ENCODE results near the gene BMP3.
A peak's percentile ranks its signal among the peaks of the same experiment; 100 is the strongest.

Gene BMP3

DNA sequence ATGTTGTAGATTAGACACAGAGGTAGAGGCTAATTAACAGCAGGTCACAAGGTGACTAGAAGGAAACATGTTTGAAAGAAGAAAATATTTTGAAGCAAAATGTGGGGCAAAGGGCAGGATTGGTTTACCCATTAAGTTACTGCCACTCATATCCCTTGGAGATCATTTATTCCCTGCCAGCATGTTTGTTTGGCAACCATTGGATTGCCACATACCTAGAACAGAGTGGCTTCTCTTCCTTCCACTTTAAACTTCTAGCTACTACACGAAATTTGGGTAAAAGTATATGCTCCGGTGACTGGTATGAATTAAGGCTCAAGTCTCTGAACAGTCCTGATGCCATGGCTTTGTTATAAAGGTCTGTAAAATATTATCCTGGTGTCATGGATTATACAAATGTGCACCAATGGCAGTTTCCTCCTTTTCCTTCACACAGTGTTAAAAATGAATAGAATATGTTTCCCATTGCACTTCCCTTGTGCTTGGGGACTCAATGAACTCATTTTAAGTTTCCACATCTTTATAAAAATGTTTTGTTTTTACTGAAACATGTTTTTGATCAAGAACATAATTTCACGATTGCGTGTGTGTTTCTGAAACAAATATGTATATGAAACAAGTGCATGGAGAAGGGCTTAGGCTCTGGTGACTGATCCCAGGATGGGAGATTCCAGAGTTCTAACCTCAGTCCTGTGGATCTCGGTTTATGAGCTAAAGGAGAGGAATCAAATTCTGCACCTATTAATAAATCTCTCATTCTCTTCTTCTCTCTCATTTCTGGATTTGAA is 12.3 kb downstream of the BMP3 start:
- no peak for DNase-seq

DNA sequence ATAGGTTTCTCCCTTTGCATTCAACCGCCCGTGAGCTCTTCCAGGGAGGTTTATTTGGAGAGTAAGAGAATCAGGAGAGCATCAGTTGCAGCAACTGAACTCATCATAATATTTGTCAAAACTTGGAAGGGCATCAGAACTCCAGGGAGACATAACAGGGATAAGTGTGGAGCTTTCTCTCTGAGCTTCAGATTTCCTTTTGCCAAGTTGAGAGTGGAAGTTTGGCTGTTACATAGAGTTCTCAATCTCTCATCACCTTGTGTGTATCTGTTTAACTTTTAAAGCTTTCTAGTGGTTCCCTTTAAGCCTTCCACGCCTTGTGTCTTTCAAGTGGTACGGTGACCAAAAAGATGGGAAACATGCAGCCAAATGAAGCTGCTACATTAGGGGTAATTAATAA is 18.8 kb downstream of the BMP3 start:
- DNase-seq: no peak

DNA sequence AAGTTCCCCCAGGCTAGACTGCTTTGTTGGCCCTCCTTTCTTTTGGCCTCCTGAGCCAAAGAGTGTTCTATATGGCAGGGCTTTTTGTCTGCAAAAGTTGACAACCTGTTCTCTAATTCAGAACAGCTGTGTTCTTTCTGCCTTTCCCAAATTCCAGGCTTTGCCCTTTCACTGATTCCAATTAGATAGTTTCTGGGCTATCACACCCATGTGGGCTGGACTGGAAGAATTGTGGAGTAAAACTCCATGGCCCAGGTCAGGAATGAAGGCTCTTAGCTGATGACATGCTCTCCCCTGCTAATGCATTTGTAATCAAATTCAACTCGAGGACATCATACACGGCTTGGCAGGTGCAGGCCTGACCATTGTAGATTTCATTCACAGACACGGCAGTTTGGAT is 19.4 kb downstream of the BMP3 start:
- no peak for DNase-seq

DNA sequence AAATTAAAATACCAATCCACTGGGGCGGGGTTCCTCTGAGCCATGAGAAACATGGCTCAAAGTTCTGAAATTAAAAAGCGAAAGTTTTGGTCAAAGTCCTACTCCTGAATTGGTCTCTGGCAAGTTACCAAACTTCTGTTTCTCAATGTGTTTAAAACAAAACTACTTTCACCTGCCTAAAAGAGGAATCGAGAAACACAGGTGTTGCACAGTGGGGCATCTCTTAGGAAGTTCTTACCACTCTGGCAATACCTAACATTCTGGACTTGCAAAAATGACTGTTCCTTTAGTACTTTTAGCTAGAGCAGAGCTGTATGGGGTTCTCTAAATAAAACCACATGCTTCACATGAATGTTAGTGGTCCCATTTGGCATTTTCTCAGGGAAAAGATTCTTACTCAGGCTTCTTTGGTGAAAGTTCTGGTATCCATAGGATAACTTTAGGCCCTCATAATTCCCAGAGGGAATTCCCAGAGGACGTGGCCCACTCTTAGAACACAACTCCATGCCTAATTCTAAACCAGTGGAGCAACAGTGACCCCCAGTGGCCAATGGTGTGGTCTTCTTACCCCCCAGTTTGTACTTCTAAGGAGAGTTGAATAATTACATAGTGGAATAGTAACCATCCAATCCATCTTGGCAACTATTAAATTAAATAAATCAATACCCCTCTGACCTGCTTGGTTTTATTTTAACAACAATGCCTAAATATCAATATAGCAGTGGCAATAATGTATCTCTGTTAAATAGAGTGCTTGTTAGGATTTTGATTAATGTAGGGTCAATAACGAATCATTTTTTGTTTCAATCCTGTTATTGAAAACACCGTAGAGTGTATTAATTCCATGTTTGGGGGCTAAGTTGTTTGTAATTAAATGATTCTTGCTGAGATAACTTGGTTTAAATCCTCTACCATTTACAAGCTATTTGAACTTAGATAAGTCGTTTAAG is 21.9 kb downstream of the BMP3 start:
- DNase-seq: peak; percentile 42

DNA sequence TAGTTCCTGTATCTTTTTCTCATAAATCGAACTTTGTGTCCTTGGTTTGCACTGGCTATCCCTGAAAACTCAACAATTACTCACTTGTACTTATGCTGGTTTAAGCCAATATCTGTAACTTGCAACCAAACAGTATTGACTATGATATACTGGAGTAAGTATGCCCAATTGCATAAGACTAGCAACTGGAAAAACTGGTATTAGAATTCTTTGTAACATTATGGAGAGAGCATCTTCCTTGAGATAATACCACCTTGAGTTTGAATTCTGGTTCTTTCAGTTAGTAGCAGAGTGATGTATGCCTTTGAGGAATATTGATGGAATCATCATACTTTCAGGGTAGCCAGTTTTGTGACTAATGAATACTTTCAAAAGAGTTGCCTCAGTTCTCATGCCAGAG is 28.1 kb downstream of the BMP3 start:
- no peak for DNase-seq

DNA sequence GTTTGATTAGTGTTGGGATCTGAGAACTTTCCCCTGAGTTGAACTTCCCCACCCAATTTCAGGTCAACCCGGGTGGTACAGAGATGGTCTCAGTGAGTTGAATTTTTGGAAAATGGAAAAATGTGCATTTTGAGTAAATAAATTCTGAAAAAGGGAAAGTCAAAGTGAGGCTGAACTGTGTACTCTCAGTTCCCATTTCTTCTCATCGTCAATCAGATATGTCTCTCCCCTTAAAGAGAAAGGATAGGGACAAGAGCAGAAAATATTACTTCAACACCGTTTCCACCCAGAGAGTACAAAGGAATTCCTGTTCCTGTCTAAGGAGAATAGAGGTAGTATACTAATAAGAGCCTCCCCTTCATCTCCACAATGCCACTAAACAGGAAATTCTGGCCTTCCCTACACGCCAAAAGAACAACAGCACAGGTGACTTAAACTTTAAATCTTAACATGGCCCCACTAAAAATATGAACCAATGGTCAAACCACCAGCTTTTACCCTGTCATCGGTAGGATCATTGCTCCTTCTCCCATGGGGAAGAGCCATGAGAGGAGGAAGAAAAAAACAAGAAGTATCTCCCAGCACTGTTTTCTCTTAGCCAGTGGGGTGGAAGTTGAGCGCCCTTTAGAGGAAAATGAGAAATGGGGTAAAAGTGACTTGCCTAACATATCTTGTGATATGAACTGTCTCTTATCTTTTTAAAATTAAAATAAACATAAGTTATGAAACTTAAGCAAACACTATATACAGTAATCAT is 30.3 kb downstream of the BMP3 start:
- DNase-seq: no peak

DNA sequence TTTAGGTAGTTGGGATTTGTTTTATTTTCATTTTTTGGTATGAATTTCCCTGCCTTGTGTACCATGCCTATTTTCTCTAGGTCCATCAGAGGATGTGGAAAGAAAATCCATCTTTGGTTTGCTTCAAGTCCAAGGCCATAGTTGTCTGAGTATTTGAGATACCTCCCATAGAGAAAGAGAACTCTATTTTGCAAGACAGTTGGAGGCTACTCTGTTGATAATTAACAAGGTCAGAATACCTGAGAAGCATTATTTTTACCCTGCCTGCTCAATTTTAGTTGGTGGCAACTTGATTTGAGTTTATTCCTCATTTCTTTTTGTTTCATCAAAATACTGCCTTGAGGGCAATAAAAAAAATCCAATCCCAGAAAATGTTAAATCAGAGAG is 30.8 kb downstream of the BMP3 start:
- no peak for DNase-seq

DNA sequence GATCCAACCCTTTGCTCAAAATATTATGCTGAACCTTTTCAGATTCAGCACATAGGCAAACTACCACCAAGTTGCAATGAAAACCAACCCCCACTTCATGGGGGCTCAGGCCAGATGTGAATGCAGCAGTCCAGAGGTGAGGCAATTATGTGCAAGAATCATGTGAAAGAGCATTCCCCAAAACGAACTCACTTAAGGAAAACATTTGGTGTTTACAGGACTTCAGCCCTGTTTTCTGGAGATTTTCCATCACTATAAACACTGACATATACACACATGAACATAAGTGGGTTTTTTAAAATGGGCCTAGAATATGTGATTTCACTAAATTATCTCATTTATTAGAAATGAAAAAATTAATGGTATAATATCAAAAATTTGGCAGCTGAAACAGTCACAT is 31.5 kb downstream of the BMP3 start:
- no peak for DNase-seq

DNA sequence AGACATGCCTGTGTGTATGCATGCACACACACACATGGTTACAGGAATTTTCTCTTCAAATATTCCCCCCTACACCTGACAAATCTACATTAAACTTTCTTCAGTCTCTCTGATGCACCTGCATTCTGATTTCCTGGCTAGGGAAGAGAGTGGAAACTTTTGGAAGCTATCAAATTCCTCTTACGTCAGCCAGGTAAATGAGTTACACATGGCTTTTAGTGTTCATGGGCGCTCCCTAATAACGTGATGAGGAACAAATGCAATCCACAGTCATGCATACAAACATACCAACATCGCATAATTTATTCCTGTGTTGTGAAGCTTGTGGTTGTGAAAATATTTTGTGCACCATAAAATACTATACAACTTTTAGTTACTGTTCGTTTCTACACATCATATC is 34.9 kb downstream of the BMP3 start:
- DNase-seq: no peak

DNA sequence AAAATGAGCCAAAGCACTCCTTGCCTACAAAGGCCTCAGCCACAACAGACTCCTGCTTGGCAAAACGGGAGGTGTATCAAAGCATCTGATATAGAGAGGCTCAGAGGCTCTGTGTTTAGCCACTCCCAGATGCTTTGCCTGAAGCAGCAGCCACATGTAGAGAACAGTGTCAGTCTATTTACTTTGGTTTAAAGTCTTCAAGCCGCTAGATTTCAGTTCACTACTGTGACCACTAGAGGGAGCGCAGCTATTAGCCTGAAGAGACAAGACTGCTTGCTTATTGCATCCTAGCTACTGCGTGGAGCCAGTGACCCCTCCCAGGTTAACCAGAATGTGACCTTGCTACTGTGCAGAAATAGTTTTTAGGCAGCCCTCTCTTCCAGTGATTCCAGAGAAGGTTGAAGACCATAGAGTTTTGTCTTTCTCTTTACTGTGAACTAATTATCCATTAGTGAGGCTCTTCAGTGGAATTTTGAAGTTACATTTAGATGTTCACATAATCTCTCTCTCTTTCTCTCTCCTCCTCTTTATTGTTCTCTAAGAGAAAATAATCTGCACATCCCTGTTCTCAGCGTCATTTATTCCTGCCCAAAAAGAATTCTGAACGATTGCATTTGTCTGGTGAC is 39.3 kb downstream of the BMP3 start:
- peak; percentile 28 for DNase-seq

DNA sequence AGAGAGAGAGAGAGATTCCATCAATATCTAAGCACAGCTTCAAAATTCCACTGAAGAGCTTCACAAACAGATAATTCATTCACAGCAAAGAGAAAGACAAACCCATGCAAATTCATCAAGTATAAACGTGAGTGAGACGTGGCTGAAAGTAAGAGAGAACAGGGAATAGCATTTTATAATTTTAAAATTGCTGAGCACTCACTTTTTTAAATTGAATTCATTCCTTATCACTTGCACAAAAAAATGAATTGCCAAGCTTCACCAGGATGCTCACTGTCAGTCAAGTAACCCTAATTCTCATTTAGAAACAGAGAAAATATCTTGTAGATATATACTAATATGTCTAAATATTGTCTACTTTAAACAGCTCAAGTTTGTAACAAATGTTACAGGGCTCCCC is 40.5 kb downstream of the BMP3 start:
- DNase-seq: no peak

DNA sequence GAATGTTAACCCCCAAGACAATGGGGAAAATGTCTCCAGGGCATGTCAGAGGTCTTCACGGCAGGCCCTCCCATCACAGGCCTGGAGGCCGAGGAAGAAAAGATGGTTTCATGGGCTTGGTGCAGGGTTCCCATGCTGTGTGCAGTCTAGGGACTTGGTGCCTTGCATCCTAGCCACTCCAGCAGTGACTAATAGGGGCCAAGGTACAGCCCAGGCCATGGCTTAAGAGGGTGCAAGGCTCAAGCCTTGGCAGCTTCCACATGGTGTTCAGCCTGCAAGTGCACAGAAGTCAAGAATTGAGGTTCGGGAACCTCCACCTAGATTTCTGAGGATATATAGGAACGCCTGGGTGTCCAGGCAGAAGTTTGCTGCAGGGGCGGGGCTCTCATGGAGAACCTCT is 50.6 kb downstream of the BMP3 start:
- no peak for DNase-seq

DNA sequence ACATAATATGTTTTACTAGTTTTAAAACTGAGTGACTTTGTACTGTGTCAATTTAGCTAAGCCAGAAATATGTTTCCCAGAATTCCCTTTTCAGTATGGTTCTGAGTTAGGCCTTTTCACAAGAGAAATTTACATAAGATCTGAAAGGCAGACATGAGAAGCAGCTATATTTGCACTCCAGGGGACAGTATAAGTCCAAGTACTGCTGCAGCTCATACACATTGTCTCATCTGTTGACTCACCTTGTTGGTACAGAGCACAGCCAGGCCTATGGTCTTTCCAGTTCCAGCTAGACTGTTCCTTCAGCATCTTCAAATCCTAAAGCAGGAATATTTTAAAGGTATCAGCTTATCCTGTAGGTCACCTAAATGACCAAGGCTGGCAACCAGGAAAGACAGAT is 53.5 kb downstream of the BMP3 start:
- DNase-seq: no peak

DNA sequence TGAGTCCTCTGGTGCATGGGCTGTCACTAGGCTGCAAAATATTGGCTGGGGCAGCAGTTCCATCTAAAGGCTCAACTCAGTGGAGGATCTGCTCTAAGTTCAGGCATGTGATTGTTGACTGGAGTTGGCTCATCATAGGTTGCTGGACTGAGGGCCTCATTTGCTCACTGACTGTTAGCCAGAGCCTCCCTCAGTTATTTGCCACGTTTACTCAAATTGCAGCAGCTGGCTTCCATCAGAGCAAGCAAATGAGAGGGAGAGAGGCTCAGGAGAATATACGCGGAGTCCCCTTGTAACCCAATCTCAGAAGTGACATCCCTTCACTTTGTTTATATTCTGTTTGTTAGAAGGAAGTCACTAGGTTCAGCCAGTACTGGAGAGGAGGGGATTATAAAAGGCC is 54.1 kb downstream of the BMP3 start:
- DNase-seq: no peak

DNA sequence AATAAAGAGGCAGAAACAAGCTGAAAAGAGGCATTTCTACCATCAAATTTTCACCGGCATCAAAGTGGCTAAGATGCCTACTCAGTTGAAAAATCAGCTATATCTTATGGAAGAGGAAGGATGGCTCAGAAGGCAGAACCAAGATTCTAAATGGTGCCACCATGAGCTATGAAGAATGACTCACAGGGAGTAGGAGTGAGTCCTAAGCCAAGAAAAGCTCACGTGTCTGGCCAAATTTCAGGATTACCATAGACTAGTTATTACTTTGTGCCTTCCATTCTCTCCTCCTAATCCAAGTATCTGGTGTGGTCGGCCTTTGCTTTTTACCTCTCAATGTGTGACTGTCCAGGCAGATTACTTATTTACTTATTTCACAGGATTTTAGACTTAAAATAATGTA is 54.8 kb downstream of the BMP3 start:
- DNase-seq: no peak

DNA sequence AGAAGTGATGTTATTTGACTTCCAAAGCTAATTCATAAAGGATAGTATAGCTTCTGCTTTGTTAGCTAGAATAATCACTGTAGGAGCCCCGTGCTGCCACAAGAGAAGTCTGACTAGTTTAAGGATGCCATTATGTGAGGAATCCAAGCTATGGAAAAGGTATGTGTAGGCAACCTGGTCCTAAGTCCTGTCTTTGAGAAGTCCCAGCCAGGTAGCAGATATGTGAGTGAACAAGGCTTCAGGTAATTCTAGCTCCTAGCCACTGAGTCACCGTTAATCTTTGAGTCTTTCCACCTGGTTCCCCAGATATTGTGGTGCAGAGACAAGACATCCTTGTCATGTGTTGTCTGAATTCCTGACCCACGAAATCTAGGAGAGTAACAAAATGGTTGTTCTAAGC is 55.5 kb downstream of the BMP3 start:
- DNase-seq: no peak

DNA sequence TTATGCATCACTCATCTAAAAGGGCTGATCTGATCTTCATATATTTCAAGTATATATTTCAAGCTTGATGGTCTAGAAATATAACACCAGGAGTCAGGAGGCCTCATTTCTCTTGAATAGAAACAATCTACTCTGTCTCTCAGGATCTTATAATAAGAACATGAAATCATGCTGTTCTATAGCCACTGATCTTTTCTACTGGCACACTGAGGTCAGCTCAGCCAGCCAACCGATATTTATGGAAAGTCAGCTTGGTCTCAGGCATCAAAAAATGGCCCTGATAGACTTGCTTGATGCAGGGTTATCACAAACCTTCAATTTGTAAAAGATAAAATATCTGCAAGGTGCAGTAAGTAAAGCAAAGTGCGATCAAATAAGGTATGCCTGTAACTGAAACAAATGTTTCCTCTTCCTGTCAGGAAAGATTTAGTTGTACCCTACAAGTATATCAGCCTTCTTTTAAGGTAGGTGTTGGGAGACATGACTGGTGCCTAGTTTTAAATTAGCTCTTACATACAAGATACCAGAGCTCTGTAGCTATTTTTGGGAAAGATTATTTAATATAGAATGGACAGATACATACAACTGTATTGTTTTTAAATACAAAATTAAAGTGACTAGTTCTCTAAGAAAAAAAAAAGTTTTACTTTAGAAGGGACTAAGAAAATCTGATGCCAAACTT is 63.4 kb downstream of the BMP3 start:
- DNase-seq: no peak

DNA sequence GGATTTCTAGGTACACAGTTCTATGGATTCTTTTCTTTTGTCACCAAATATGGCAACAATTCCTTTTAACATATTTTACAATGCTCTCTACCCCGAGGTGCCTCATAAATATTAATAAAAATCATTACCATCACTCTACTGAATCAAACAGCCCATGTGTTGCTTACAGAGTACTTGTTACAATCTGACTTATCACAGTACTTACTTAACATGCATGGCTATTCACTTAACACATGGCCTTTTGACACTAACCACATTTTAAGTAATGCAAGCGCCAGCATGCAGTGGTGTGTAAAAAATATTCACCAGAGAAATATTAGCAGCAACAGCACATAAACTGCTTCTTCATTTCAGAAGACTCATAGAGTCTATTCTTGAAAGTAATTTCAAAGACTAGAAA is 64.9 kb downstream of the BMP3 start:
- DNase-seq: no peak

DNA sequence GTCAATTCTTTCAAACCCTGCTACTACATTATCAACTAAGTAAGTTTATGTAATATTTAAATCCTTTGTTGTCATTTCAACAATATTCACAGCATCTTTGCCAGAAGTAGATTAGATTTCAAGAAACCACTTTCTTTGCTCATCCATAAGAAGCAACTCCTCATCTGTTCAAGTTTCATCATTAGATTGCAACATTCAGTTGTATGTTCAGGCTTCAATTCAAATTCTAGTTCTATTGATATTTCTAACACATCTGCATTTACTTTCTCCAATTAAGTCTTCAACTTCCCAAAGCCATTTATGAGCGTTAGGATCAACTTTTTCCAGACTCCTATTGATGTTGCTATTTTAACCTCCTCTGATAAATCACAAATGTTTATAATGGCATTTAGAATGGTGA is 66.1 kb downstream of the BMP3 start:
- DNase-seq: no peak

DNA sequence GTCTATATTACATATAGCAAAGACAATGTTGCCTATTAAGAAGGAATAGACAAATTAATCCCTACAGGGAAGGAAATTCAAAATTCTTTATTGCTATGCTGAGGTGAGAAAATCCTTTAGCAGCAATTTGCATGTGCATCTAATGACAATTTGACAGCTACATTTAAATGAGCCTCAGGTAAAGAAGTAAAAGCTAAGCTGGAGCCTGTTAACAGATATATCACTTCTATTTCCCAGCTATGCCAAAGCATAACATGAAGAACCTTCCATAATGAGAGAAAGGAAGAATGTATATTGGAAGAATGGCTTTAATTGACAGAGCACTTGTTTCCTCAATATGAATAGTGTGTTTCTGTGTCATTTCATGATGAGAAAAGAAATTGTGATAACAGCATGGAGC is 71.6 kb downstream of the BMP3 start:
- DNase-seq: no peak

DNA sequence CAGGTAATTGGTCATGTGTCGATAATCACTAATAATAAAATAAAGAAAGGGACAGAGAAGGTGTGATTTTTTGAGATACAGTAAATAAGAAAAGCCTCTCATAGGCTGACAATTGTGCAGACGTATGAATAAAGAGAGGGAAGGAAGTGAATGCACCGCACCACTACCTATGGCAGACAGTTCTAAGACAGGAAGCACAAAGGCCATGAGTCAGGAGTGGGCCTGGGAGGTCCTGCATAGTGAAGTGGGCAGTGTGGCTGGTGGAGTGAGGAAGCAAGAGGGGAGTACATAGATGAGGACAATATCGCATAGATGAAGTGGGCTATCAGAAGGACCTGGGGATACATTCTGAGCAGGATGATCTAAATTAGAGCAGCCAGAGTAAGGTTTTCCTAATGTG is 75.6 kb downstream of the BMP3 start:
- no peak for DNase-seq

Measured in T-helper 9 cell (primary cell).